Ramos (cell line): ENCODE data around the gene VPS41.

ENCODE experiments used
- in situ Hi-C: fragments of 300-500 bp; cut with MboI; formaldehyde crosslinking; loops from one replicate; pipeline ENCODE4 v1.14.3; 2022; ENCODE audit warnings: low sequenced_read_pairs; ENCODE audit not compliant: unreplicated experiment

VPS41 gene

GRCh38 chr7:38908759-38909335 lies at the start of gene VPS41:
VPS41 (minus strand) TSS chr7:38909191; CDS start chr7:38909174, 17 bp downstream.
- in situ Hi-C loops, result no loop called here

GRCh38 chr7:38955892-38956291 lies 46.9 kb upstream of the VPS41 start:
- in situ Hi-C loops, result no loop called here

GRCh38 chr7:38953971-38954370 lies 45.0 kb upstream of the VPS41 start:
- in situ Hi-C loops, result no loop called here

- in situ Hi-C loops, result no loop called here
Measured at GRCh38 chr7:38953227-38953626, 44.2 kb upstream of the VPS41 start.

- in situ Hi-C loops, result no loop called here
Measured at GRCh38 chr7:38951213-38951612, 42.2 kb upstream of the VPS41 start.

GRCh38 chr7:38950309-38950708 lies 41.3 kb upstream of the VPS41 start:
- in situ Hi-C loops, result no loop called here

- in situ Hi-C loops, result loop anchor here (25.0 kb wide), 1 partner anchor 565 kb away; no protein-coding TSS in a partner anchor
Measured at GRCh38 chr7:38947541-38947940, 38.5 kb upstream of the VPS41 start.

- in situ Hi-C loops, result loop anchor here (25.0 kb wide), 1 partner anchor 570 kb away; no protein-coding TSS in a partner anchor
Measured at GRCh38 chr7:38942431-38943051, 33.5 kb upstream of the VPS41 start.

- in situ Hi-C loops, result loop anchor here (25.0 kb wide), 1 partner anchor 572 kb away; no protein-coding TSS in a partner anchor
Measured at GRCh38 chr7:38940774-38941173, 31.8 kb upstream of the VPS41 start.

- in situ Hi-C loops, result loop anchor here (25.0 kb wide), 1 partner anchor 574 kb away; no protein-coding TSS in a partner anchor
Measured at GRCh38 chr7:38938589-38938988, 29.6 kb upstream of the VPS41 start.

GRCh38 chr7:38938001-38938485 lies 29.1 kb upstream of the VPS41 start:
- in situ Hi-C loops, result loop anchor here (25.0 kb wide), 1 partner anchor 574 kb away; no protein-coding TSS in a partner anchor

GRCh38 chr7:38936641-38937040 lies 27.6 kb upstream of the VPS41 start:
- in situ Hi-C loops, result loop anchor here (25.0 kb wide), 1 partner anchor 576 kb away; no protein-coding TSS in a partner anchor

GRCh38 chr7:38934536-38934935 lies 25.5 kb upstream of the VPS41 start:
- in situ Hi-C loops, result loop anchor here (25.0 kb wide), 1 partner anchor 578 kb away; no protein-coding TSS in a partner anchor

- in situ Hi-C loops, result loop anchor here (25.0 kb wide), 1 partner anchor 578 kb away; no protein-coding TSS in a partner anchor
Measured at GRCh38 chr7:38934051-38934450, 25.1 kb upstream of the VPS41 start.

- in situ Hi-C loops, result loop anchor here (25.0 kb wide), 1 partner anchor 580 kb away; no protein-coding TSS in a partner anchor
Measured at GRCh38 chr7:38932509-38933168, 23.6 kb upstream of the VPS41 start.

GRCh38 chr7:38929460-38930171 lies 20.6 kb upstream of the VPS41 start:
- in situ Hi-C loops, result loop anchor here (25.0 kb wide), 1 partner anchor 583 kb away; no protein-coding TSS in a partner anchor

- in situ Hi-C loops, result loop anchor here (25.0 kb wide), 1 partner anchor 584 kb away; no protein-coding TSS in a partner anchor
Measured at GRCh38 chr7:38928506-38928905, 19.5 kb upstream of the VPS41 start.

- in situ Hi-C loops, result loop anchor here (25.0 kb wide), 1 partner anchor 585 kb away; no protein-coding TSS in a partner anchor
Measured at GRCh38 chr7:38927751-38928150, 18.8 kb upstream of the VPS41 start.

GRCh38 chr7:38920731-38921130 lies 11.7 kb upstream of the VPS41 start:
- in situ Hi-C loops, result no loop called here

- in situ Hi-C loops, result no loop called here
Measured at GRCh38 chr7:38916396-38916795, 7.4 kb upstream of the VPS41 start.
